Stimulated activated CD8-positive, alpha-beta memory T cell treated with anti-CD3 and anti-CD28 coated beads, Interleukin-15, amount 100 ng/mL, for 24 hours (primary cell): ENCODE results near the gene SLC35F2.
"Not testable (repeated sequence)": the region's sequence is repeated elsewhere in the genome, so short reads cannot be mapped to it uniquely, and the experiment has no call there.

Experiments used
- DNase-seq: peaks from one replicate; pipeline ENCODE4 v3.0.0-alpha.2; 2020; ENCODE audit warnings: low read depth

The SLC35F2 gene, protein sequence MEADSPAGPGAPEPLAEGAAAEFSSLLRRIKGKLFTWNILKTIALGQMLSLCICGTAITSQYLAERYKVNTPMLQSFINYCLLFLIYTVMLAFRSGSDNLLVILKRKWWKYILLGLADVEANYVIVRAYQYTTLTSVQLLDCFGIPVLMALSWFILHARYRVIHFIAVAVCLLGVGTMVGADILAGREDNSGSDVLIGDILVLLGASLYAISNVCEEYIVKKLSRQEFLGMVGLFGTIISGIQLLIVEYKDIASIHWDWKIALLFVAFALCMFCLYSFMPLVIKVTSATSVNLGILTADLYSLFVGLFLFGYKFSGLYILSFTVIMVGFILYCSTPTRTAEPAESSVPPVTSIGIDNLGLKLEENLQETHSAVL

DNA sequence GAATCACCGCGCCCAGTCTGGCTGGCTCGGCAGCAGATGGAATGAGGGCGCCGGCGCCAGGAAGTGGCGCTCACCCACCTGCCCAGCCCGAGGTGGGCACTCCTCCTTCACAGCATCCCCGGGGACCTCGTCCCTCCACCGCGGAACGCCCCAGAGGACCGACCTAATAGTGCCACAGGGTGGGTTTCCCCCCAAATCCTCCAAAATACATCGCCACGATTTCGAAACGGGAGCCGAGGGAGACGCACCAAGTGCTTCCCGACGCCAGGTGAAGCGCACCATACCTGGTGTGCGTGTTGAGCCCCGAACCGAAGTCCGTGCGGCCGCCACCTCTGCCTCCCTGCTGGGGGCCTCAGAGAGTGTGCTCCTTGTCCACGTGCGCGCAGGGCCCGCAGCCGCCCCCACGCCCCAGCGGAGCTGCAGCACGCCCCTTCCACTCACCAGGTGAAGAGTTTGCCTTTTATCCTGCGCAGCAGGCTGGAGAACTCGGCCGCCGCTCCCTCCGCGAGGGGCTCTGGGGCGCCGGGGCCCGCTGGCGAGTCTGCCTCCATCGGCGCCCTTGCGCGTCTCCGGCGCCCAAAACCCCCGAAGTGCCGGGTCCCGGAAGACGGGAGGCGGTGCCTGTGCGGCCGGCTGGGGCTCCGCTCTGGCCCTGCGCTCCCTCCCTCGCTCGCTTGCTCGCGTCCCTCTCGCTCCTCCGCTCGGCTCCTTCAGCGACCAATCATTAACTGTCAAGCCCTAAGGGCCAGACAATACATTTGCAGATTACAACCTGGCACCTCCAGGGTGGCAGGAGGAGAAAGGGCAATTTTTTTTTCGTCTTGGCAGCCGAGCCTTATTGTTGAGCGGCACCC lies at the start of gene SLC35F2:
TSS of gene SLC35F2 (minus strand) at position 571 of the 854 bp plus-strand sequence. CDS start at position 551, 20 bp downstream.
- peak; percentile 43 for DNase-seq

DNA sequence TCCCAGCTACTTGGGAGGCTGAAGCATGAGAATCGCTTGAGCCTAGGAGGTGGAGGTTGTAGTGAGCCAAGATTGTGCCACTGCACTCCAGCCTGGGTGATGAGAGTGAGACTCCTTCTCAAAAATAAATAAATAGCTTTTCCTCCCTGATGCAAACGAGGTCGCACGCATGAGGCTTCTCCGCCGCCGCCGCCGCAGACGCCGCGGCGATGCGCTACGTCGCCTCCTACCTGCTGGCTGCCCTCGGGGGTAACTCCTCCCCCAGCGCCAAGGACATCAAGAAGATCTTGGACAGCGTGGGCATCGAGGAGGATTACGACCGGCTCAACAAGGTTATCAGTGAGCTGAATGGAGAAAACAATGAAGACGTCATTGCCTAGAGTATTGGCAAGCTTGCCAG lies 49.6 kb upstream of the SLC35F2 start:
- no peak for DNase-seq

DNA sequence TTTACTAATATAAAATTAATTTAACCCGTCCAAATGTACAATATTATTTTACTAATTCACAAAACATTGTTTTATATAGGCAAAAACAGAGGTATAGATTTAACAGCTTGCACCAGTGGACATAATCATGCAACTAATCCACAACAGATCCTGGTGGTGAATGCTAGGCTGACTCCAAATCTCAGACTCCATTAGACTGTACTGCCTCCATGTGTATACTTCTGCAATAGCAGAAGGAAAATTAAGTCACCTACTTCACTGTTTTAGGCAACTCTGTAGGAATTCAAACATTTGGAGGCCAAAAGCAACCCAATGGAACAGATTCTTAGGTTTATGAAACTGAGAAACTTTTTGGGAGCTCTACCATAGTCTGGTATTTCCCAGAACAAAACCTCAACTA lies 39.7 kb upstream of the SLC35F2 start:
- DNase-seq: no peak

GRCh38 chr11:107882095-107882820 lies 23.7 kb upstream of the SLC35F2 start:
- no peak for DNase-seq

- not testable (repeated sequence) for DNase-seq
These were observed 22.9 kb upstream of the SLC35F2 start for GRCh38 chr11:107881471-107881870.

- no peak for DNase-seq
These were observed 17.6 kb upstream of the SLC35F2 start for GRCh38 chr11:107876141-107876540.

- DNase-seq: no peak
These were observed 6.0 kb upstream of the SLC35F2 start for GRCh38 chr11:107864591-107864990.

DNA sequence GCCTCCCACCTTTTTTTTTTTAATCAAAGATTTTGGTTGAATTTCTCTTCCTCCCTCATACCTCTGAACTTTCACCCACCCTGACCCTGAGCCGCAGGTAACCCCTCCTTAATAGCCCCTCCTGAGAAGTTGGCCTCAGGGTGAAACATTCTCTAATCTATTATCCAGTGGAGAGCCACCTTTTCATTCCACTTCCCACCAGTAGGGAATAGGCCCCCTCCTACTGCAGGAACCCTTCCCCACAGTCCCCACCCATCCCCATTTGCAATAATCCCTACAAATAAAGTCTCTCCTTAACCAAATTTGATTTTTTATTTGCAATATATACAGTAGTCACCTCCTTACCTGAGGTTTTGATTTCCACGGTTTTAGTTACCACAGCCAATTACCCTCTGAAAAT lies 2.1 kb upstream of the SLC35F2 start:
- DNase-seq: no peak

DNA sequence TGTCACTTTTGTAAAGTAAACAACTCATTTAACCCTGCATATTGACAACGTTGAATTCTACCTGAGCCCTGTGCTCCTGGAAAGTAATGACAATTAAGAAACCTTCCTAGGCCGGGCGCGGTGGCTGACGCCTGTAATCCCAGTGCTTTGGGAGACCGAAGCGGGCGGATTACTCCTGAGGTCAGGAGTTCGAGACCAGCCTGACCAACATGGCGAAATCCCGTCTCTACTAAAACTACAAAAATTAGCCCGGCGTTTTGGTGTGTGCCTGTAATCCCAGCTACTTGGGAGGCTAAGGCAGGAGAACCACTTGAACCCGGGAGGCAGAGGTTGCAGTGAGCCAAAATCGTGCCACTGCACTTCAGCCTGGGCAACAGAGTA lies 1.6 kb upstream of the SLC35F2 start:
- not testable (repeated sequence) for DNase-seq

DNA sequence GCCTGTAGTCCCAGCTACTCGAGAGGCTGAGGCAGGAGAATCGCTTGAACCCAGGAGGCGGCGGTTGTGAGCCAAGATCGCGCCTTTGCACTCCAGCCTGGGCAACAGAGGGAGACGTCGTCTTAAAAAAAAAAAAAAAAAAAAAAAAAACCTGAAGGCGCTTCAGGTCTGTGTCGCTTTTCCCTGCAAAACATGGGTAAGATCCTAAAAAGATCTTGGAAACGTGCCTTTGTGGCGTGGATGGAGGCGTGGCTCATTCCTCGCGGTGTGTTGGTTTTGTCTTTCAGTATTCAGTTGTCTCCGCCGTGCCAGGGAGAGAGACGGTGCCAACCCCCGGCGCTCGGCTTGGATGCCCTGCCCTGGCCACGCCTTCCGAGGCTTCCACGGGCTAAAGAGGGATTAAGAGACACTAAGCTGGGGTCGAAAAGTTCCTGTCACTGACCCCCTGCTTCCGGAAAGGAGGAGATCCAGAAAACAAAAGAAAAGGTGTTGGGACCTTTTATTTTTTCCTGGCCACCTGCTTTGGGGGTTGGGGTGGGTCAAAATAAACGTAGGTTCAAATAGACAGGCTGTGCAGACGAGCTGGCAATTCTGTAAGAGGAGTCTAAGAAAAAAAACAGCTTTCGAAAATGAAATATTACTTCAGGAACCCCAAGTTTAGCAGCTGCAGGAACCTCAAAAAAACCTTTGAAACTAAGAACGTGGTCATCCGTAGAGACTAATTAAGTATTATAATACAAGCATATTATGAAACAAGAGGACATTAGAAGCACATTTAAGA lies 1.1 kb upstream of the SLC35F2 start:
- no peak for DNase-seq

GRCh38 chr11:107857550-107858216 lies 904 bp downstream of the SLC35F2 start:
- DNase-seq: no peak

- no peak for DNase-seq
These were observed 1.5 kb downstream of the SLC35F2 start for GRCh38 chr11:107856981-107857517.

DNA sequence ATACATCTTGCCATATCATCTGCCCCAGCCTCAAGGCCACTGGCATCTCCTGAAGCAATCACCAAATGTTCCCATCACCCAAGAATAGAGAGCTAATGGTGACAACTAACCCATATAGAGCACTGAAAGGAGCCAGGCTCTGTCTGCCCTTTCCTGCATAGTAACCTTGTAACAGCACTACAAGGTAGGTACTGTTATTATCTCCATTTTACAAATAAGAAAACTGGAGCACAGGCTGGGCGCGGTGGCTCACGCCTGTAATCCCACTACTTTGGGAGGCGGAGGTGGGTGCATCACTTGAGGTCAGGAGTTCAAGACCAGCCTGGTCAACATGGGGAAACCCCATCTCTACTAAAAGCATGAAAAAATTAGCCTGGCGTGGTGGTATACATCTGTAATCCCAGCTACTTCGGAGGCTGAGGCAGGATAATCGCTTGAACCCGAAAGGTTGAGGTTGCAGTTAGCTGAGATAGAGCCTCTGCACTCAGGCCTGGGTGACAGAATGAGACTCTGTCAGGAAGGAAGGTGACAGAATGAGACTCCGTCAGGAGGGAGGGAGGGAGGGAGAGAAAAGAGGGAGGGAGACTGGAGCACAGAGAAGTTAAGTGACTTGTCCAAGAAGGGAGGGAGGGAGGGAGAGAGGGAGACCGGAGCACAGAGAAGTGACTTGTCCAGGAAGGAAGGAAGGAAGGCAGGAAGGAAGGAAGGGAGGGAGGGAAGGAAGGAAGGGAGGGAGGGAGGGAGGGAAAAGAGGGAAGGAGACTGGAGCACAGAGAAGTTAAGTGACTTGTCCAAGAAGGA lies 2.2 kb downstream of the SLC35F2 start:
- no peak for DNase-seq

GRCh38 chr11:107853070-107853469 lies 5.5 kb downstream of the SLC35F2 start:
- no peak for DNase-seq

DNA sequence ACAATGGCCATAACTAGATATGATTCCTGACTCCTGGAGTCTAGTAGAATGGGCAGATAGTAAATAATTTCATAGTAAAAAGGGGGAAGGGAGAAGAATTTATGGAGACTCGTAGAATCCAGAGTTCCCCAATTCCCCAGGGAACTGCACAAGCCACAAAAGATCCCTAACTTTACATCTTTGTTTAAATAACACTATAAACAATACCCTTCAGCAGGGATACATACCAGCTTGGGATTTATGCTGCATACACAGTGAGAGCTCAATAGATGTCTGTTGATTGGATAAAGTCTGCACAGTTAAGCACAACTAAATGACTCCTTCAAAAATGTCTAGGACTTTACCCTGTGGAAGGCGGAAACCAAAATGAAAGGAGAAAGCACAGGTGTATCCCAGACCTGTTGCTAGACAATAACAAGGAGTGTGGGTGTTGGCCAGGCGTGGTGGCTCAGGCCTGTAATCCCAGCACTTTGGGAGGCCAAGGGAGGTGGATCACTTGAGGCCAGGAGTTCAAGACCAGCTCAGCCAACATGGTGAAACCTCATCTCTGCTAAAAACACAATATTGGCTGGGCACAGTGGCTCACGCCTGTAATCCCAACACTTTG lies 6.8 kb downstream of the SLC35F2 start:
- DNase-seq: no peak

DNA sequence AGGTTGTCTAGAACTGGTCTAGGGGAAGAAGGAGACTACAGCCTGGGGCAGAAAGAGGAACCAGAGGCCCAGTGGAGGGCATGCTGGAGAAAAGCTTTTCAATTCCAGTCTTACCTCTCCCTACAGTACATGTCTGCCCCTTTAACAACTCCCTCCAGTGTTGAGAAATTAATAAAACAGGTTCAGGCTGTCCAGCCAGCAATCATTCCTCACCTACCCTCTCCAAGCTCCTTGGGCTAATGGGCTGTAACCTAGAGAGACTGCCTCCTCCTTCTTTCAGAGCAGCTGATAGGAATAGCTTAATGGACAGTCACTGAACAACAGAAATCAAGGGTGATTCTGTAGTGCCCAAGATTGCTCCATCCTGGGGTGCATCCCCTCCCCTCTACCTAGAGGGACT lies 8.8 kb downstream of the SLC35F2 start:
- no peak for DNase-seq

- DNase-seq: no peak
These were observed 10.2 kb downstream of the SLC35F2 start for GRCh38 chr11:107848345-107848744.

DNA sequence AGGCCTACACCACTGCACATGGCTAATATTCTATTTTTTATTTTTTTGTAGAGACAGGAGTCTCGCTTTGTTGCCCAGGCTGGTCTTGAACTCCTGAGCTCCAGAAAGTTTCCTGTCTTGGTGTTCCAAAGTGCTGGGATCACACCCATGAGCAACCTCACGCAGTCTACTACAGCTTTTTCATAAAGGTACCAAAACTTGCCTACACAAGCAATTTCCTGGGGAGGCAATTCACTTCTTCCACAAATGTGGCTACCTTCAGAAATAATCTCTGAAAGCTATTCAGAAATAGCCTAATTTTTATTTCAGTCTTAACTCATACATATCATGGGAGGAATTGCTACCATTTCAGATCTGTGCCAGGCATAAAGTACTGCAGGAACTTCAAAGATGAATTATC lies 11.4 kb downstream of the SLC35F2 start:
- DNase-seq: no peak

GRCh38 chr11:107844041-107844440 lies 14.5 kb downstream of the SLC35F2 start:
- DNase-seq: no peak
